ENCODE data around the gene PEX11B.

PEX11B gene

DNA sequence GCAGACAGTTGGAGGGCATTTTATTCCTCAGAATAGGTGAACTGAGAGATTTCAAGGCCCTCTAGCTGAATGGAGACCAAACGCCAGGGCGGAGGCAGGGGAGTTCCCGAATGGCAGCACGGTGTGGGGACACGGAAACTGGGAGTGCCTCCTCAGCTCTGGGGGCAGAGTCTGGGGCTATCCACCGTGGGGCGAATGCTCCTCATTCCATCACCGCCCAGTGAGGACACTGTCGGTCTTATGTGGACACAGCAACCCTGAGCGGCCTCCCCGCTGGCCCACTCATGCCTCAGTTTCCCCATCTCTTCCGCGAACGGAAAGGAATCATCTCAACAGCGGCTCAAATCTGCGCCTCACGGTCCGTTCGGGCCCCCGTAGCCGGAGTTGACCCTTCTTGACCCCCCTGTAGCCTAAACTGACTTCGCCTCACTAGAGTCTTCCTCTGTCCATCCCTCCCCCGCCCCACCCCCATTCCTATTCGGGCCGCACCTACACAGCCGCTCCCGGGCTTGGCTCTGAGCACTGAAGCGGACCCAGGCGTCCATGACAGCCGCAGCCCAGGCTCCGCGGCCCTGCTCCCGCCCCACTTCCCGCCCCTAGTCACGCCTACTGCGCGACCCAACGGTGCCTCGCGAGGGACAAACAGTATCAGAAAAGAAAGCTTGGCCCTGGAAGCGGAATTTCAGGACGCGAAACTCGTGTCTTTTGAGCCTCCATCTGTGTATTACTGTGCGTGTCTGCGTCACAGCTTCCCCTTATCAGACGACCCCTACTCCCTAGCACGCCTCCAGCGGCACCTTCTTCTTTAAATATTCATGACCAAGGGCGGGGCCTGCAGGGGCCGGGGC is at the start of gene PEX11B (continued):
- TF ChIP-seq, protein P1, sequence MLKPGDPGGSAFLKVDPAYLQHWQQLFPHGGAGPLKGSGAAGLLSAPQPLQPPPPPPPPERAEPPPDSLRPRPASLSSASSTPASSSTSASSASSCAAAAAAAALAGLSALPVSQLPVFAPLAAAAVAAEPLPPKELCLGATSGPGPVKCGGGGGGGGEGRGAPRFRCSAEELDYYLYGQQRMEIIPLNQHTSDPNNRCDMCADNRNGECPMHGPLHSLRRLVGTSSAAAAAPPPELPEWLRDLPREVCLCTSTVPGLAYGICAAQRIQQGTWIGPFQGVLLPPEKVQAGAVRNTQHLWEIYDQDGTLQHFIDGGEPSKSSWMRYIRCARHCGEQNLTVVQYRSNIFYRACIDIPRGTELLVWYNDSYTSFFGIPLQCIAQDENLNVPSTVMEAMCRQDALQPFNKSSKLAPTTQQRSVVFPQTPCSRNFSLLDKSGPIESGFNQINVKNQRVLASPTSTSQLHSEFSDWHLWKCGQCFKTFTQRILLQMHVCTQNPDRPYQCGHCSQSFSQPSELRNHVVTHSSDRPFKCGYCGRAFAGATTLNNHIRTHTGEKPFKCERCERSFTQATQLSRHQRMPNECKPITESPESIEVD (tag by site-specific recombination; IDR thresholded peaks at IDR 0.05): no peak
- TF ChIP-seq ZNF146 (tag by site-specific recombination; IDR thresholded peaks at IDR 0.05): no peak
- TF ChIP-seq, protein P2, sequence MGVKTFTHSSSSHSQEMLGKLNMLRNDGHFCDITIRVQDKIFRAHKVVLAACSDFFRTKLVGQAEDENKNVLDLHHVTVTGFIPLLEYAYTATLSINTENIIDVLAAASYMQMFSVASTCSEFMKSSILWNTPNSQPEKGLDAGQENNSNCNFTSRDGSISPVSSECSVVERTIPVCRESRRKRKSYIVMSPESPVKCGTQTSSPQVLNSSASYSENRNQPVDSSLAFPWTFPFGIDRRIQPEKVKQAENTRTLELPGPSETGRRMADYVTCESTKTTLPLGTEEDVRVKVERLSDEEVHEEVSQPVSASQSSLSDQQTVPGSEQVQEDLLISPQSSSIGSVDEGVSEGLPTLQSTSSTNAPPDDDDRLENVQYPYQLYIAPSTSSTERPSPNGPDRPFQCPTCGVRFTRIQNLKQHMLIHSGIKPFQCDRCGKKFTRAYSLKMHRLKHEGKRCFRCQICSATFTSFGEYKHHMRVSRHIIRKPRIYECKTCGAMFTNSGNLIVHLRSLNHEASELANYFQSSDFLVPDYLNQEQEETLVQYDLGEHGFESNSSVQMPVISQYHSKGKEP (tag by site-specific recombination; IDR thresholded peaks at IDR 0.05): peak; percentile 36; the same call in 1 of the 2 replicates
- TF ChIP-seq, protein P3, sequence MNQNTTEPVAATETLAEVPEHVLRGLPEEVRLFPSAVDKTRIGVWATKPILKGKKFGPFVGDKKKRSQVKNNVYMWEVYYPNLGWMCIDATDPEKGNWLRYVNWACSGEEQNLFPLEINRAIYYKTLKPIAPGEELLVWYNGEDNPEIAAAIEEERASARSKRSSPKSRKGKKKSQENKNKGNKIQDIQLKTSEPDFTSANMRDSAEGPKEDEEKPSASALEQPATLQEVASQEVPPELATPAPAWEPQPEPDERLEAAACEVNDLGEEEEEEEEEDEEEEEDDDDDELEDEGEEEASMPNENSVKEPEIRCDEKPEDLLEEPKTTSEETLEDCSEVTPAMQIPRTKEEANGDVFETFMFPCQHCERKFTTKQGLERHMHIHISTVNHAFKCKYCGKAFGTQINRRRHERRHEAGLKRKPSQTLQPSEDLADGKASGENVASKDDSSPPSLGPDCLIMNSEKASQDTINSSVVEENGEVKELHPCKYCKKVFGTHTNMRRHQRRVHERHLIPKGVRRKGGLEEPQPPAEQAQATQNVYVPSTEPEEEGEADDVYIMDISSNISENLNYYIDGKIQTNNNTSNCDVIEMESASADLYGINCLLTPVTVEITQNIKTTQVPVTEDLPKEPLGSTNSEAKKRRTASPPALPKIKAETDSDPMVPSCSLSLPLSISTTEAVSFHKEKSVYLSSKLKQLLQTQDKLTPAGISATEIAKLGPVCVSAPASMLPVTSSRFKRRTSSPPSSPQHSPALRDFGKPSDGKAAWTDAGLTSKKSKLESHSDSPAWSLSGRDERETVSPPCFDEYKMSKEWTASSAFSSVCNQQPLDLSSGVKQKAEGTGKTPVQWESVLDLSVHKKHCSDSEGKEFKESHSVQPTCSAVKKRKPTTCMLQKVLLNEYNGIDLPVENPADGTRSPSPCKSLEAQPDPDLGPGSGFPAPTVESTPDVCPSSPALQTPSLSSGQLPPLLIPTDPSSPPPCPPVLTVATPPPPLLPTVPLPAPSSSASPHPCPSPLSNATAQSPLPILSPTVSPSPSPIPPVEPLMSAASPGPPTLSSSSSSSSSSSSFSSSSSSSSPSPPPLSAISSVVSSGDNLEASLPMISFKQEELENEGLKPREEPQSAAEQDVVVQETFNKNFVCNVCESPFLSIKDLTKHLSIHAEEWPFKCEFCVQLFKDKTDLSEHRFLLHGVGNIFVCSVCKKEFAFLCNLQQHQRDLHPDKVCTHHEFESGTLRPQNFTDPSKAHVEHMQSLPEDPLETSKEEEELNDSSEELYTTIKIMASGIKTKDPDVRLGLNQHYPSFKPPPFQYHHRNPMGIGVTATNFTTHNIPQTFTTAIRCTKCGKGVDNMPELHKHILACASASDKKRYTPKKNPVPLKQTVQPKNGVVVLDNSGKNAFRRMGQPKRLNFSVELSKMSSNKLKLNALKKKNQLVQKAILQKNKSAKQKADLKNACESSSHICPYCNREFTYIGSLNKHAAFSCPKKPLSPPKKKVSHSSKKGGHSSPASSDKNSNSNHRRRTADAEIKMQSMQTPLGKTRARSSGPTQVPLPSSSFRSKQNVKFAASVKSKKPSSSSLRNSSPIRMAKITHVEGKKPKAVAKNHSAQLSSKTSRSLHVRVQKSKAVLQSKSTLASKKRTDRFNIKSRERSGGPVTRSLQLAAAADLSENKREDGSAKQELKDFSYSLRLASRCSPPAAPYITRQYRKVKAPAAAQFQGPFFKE (tag by site-specific recombination; IDR thresholded peaks at IDR 0.05; ENCODE audit: borderline replicate concordance): no peak
- peak; percentile 61 for TF ChIP-seq SP7 (tag by site-specific recombination; IDR thresholded peaks at IDR 0.05)
- TF ChIP-seq ZNF660 (tag by site-specific recombination; IDR thresholded peaks at IDR 0.05): peak; percentile 74; the same call in 1 of the 2 replicates
- TF ChIP-seq ZXDB (tag by site-specific recombination; IDR thresholded peaks at IDR 0.05): 0 out of 2 replicates have a peak, but pooled peaks have one; percentile 74
- TF ChIP-seq, protein P4, sequence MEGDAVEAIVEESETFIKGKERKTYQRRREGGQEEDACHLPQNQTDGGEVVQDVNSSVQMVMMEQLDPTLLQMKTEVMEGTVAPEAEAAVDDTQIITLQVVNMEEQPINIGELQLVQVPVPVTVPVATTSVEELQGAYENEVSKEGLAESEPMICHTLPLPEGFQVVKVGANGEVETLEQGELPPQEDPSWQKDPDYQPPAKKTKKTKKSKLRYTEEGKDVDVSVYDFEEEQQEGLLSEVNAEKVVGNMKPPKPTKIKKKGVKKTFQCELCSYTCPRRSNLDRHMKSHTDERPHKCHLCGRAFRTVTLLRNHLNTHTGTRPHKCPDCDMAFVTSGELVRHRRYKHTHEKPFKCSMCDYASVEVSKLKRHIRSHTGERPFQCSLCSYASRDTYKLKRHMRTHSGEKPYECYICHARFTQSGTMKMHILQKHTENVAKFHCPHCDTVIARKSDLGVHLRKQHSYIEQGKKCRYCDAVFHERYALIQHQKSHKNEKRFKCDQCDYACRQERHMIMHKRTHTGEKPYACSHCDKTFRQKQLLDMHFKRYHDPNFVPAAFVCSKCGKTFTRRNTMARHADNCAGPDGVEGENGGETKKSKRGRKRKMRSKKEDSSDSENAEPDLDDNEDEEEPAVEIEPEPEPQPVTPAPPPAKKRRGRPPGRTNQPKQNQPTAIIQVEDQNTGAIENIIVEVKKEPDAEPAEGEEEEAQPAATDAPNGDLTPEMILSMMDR (tag by site-specific recombination; IDR thresholded peaks at IDR 0.05): no peak
- TF ChIP-seq, protein P5, sequence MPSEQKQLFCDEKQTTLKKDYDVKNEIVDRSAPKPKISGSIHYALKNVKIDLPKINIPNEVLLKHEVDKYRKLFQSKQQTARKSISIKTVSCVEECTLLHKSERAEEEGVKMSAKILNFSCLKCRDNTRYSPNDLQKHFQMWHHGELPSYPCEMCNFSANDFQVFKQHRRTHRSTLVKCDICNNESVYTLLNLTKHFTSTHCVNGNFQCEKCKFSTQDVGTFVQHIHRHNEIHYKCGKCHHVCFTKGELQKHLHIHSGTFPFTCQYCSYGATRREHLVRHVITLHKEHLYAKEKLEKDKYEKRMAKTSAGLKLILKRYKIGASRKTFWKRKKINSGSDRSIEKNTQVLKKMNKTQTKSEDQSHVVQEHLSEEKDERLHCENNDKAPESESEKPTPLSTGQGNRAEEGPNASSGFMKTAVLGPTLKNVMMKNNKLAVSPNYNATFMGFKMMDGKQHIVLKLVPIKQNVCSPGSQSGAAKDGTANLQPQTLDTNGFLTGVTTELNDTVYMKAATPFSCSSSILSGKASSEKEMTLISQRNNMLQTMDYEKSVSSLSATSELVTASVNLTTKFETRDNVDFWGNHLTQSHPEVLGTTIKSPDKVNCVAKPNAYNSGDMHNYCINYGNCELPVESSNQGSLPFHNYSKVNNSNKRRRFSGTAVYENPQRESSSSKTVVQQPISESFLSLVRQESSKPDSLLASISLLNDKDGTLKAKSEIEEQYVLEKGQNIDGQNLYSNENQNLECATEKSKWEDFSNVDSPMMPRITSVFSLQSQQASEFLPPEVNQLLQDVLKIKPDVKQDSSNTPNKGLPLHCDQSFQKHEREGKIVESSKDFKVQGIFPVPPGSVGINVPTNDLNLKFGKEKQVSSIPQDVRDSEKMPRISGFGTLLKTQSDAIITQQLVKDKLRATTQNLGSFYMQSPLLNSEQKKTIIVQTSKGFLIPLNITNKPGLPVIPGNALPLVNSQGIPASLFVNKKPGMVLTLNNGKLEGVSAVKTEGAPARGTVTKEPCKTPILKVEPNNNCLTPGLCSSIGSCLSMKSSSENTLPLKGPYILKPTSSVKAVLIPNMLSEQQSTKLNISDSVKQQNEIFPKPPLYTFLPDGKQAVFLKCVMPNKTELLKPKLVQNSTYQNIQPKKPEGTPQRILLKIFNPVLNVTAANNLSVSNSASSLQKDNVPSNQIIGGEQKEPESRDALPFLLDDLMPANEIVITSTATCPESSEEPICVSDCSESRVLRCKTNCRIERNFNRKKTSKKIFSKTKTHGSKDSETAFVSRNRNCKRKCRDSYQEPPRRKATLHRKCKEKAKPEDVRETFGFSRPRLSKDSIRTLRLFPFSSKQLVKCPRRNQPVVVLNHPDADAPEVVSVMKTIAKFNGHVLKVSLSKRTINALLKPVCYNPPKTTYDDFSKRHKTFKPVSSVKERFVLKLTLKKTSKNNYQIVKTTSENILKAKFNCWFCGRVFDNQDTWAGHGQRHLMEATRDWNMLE (tag by site-specific recombination; conservative IDR thresholded peaks at IDR 0.05; ENCODE audit: low read depth): 0 out of 2 replicates have a peak, but pooled peaks have one; percentile 13
- TF ChIP-seq, protein P6, sequence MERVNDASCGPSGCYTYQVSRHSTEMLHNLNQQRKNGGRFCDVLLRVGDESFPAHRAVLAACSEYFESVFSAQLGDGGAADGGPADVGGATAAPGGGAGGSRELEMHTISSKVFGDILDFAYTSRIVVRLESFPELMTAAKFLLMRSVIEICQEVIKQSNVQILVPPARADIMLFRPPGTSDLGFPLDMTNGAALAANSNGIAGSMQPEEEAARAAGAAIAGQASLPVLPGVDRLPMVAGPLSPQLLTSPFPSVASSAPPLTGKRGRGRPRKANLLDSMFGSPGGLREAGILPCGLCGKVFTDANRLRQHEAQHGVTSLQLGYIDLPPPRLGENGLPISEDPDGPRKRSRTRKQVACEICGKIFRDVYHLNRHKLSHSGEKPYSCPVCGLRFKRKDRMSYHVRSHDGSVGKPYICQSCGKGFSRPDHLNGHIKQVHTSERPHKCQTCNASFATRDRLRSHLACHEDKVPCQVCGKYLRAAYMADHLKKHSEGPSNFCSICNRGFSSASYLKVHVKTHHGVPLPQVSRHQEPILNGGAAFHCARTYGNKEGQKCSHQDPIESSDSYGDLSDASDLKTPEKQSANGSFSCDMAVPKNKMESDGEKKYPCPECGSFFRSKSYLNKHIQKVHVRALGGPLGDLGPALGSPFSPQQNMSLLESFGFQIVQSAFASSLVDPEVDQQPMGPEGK (tag by site-specific recombination; IDR thresholded peaks at IDR 0.05): peak; percentile 70; the same call in 1 of the 2 replicates
- peak; percentile 73 for TF ChIP-seq ZNF335 (tag by site-specific recombination; conservative IDR thresholded peaks at IDR 0.05)
- no peak for TF ChIP-seq ZNF701 (tag by site-specific recombination; IDR thresholded peaks at IDR 0.05)
- TF ChIP-seq, protein P7, sequence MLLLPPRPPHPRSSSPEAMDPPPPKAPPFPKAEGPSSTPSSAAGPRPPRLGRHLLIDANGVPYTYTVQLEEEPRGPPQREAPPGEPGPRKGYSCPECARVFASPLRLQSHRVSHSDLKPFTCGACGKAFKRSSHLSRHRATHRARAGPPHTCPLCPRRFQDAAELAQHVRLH (tag by site-specific recombination; IDR thresholded peaks at IDR 0.05): peak; percentile 32; the same call in 1 of the 2 replicates
- TF ChIP-seq, protein P8, sequence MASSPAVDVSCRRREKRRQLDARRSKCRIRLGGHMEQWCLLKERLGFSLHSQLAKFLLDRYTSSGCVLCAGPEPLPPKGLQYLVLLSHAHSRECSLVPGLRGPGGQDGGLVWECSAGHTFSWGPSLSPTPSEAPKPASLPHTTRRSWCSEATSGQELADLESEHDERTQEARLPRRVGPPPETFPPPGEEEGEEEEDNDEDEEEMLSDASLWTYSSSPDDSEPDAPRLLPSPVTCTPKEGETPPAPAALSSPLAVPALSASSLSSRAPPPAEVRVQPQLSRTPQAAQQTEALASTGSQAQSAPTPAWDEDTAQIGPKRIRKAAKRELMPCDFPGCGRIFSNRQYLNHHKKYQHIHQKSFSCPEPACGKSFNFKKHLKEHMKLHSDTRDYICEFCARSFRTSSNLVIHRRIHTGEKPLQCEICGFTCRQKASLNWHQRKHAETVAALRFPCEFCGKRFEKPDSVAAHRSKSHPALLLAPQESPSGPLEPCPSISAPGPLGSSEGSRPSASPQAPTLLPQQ (tag by site-specific recombination; IDR thresholded peaks at IDR 0.05): peak; percentile 71

Measured in HEK293 (cell line).